Hepatocyte (in vitro differentiated cells): ENCODE measurements around the gene DTL.

Experiments
- EZH2 ChIP-seq: fragments of 200-600 bp; sonication (generic); IDR thresholded peaks from 2 replicates; pipeline ENCODE4 v1.6.1; 2016; ENCODE audit warnings: antibody characterized with exemption, mild to moderate bottlenecking, borderline replicate concordance
- EZH2phosphoT487 ChIP-seq: fragments of 200-600 bp; sonication (generic); IDR thresholded peaks from one replicate; pipeline ENCODE4 v1.6.1; 2018; ENCODE audit warnings: antibody characterized with exemption, mild to moderate bottlenecking, low read depth, moderate library complexity; ENCODE audit not compliant: unreplicated experiment, severe bottlenecking
- TF ChIP-seq, protein P1 (sequence below): fragments of 200-600 bp; sonication (generic); IDR thresholded peaks from 2 replicates; pipeline ENCODE4 v1.5.1; 2016; ENCODE audit warnings: antibody characterized with exemption, mild to moderate bottlenecking; ENCODE audit not compliant: poor library complexity

DNA sequence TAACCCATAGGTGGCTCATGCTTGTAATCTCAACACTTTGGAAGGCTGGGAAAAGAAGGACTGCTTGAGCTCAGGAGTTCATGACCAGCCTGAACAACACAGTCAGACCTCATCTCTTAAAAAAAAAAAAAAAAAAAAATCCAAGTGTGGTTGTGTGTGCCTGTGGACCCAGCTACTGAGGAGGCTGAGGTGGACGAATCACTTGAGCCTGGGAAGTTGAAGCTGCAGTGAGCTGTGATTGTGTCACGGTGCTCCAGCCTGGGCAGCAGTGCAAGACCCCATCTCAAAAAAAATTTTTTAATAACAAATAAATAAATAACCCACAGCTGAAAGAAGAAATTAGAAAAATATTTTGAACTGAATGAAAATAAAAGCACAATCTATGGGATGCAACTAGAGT, 14.0 kb upstream of the DTL start:
- TF ChIP-seq, protein P1, sequence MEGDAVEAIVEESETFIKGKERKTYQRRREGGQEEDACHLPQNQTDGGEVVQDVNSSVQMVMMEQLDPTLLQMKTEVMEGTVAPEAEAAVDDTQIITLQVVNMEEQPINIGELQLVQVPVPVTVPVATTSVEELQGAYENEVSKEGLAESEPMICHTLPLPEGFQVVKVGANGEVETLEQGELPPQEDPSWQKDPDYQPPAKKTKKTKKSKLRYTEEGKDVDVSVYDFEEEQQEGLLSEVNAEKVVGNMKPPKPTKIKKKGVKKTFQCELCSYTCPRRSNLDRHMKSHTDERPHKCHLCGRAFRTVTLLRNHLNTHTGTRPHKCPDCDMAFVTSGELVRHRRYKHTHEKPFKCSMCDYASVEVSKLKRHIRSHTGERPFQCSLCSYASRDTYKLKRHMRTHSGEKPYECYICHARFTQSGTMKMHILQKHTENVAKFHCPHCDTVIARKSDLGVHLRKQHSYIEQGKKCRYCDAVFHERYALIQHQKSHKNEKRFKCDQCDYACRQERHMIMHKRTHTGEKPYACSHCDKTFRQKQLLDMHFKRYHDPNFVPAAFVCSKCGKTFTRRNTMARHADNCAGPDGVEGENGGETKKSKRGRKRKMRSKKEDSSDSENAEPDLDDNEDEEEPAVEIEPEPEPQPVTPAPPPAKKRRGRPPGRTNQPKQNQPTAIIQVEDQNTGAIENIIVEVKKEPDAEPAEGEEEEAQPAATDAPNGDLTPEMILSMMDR: no peak
- TF ChIP-seq EZH2 (no peak), EZH2phosphoT487 (no peak)
